ENCODE measurements around the gene OMA1. TPM values are rescaled to one million over a fixed set of nuclear protein-coding genes. Genes with fewer than 3 reads are reported as not detected.

Gene OMA1
- total RNA-seq, 1 donor from 2014 or later: 5.9 TPM

DNA sequence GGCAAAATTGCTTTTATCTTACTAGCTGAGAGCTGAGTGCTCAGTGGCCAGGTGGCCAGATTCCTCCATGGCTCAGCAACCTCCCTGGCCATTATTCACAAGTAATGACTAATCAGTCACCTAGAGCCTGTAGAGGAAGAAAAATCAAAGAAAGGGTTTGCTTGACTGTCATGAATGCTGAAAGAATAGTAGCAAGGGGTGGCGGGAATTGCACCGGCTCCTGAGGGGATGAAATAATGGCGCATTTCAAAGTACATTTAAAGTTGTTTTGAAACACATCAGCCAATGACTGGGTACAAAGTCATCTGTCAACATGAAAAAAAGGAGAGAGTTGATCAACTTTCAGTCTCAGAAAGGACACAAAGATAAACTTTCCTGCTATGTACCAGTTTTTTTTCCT lies 99.5 kb downstream of the OMA1 start:
- TF ChIP-seq, protein P1, sequence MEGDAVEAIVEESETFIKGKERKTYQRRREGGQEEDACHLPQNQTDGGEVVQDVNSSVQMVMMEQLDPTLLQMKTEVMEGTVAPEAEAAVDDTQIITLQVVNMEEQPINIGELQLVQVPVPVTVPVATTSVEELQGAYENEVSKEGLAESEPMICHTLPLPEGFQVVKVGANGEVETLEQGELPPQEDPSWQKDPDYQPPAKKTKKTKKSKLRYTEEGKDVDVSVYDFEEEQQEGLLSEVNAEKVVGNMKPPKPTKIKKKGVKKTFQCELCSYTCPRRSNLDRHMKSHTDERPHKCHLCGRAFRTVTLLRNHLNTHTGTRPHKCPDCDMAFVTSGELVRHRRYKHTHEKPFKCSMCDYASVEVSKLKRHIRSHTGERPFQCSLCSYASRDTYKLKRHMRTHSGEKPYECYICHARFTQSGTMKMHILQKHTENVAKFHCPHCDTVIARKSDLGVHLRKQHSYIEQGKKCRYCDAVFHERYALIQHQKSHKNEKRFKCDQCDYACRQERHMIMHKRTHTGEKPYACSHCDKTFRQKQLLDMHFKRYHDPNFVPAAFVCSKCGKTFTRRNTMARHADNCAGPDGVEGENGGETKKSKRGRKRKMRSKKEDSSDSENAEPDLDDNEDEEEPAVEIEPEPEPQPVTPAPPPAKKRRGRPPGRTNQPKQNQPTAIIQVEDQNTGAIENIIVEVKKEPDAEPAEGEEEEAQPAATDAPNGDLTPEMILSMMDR (IDR thresholded peaks at IDR 0.05; ENCODE audit: partially characterized antibody, unreplicated experiment): no peak
- no peaks in the 10 kb centered on the region for H3K27me3 Mint-ChIP-seq (ENCODE audit: unreplicated experiment)
- H3K9me3 Mint-ChIP-seq (ENCODE audit: unreplicated experiment): no peaks in the 10 kb centered on the region
- H3K4me3 Mint-ChIP-seq (ENCODE audit: unreplicated experiment): no peak overlapping the region
- DNase-seq: no peak
- H3K4me1 Mint-ChIP-seq (ENCODE audit: low read depth, unreplicated experiment): no peaks in the 10 kb centered on the region
- H3K27ac Mint-ChIP-seq (ENCODE audit: unreplicated experiment): no peak overlapping the region
- H3K36me3 Mint-ChIP-seq (ENCODE audit: unreplicated experiment): no peaks in the 10 kb centered on the region

DNA sequence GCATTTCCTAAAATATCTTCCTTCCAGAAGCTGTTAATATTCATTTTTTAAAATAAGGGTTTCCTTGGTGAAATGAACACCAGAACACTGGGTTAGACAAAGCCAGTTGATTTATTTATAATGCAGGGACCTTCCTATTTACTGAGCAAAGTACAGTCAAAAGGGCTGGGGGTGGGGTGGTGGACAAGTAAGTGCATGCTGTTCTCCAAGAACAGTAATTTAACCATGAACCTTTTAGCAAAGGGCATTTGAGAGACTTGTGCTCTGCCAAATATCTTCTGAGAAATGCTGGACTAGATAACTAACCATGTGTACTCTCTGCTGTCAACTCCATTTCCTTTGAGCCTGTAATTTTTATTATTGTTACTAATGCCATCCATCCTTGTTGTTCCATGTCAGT lies 100.2 kb downstream of the OMA1 start:
- Mint-ChIP-seq H3K4me3 (ENCODE audit: unreplicated experiment) (no peak overlapping the region), H3K4me1 (ENCODE audit: low read depth, unreplicated experiment) (peaks cover 4% of the 10 kb centered on the region), H3K27me3 (ENCODE audit: unreplicated experiment) (no peaks in the 10 kb centered on the region), H3K27ac (ENCODE audit: unreplicated experiment) (no peak overlapping the region), H3K9me3 (ENCODE audit: unreplicated experiment) (no peaks in the 10 kb centered on the region), H3K36me3 (ENCODE audit: unreplicated experiment) (no peaks in the 10 kb centered on the region)
- TF ChIP-seq, protein P1 (IDR thresholded peaks at IDR 0.05; ENCODE audit: partially characterized antibody, unreplicated experiment): no peak
- DNase-seq: no peak

DNA sequence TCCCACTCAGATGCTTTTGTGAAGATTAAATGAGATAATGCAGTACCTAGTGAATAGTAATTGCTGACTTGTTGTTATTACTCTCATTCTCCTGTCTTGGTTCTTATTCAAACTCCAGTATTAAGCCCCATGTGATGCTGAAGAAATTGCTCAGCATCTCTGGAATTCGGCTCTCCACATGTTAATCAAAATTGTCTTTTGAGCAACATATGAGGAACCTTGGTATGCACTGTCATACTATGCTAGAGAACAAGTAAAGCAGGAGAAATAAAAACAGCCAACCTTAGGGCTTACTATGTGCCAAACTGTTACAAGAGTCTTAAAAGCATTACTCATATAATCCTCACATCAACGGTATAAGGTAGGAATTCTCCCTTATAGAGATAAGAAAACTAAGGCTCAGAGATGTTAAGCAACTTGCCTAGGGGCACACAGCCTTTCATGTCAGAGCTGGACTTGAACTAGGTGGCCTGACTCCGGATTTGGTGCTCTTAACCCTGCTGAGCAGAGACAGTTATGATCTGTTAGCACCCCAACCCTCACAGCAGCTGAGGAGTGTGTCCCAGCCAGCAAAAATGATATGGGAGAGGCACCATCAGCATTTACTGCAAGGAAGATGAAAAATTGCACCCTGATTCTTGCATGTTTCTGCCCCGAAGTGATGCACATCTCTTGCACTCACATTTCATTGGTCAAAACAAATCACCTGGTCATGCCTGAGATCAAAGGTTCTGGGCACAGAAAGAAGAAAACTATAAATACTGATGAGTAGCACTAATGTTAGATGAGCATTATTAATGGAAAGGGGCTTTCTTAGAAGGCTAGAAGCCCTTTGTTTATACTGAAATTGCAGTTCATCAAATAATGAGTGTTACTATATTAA lies 102.3 kb downstream of the OMA1 start:
- Mint-ChIP-seq H3K4me3 (ENCODE audit: unreplicated experiment) (no peak overlapping the region), H3K4me1 (ENCODE audit: low read depth, unreplicated experiment) (peaks cover 4% of the 10 kb centered on the region), H3K9me3 (ENCODE audit: unreplicated experiment) (peaks cover 2% of the 10 kb centered on the region), H3K36me3 (ENCODE audit: unreplicated experiment) (no peaks in the 10 kb centered on the region), H3K27ac (ENCODE audit: unreplicated experiment) (no peak overlapping the region), H3K27me3 (ENCODE audit: unreplicated experiment) (no peaks in the 10 kb centered on the region)
- DNase-seq: no peak
- TF ChIP-seq, protein P1 (IDR thresholded peaks at IDR 0.05; ENCODE audit: partially characterized antibody, unreplicated experiment): no peak

DNA sequence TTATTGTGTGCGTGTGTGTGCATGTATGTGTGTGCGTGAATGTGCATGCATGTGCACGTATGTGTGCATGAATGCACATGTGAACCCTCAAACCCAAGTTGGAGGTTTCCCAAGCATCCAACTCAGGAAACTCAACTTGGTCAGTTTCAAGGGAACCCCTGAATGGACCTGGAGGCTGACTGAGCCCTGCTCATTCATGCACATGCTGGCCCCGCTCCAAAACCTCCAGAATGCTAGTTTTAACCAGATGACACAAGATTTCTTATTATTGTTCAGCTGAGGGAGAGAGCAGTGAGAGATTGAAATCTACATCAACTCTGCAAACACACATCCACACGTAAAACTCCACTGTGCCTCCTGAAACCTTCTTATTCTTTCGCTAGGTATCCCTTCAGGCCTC lies 104.4 kb downstream of the OMA1 start:
- no peak for DNase-seq
- H3K4me3 Mint-ChIP-seq (ENCODE audit: unreplicated experiment): no peak overlapping the region
- peaks cover 2% of the 10 kb centered on the region for H3K9me3 Mint-ChIP-seq (ENCODE audit: unreplicated experiment)
- TF ChIP-seq, protein P1 (IDR thresholded peaks at IDR 0.05; ENCODE audit: partially characterized antibody, unreplicated experiment): no peak
- H3K36me3 Mint-ChIP-seq (ENCODE audit: unreplicated experiment): no peaks in the 10 kb centered on the region
- H3K4me1 Mint-ChIP-seq (ENCODE audit: low read depth, unreplicated experiment): peaks cover 4% of the 10 kb centered on the region
- H3K27me3 Mint-ChIP-seq (ENCODE audit: unreplicated experiment): no peaks in the 10 kb centered on the region
- no peak overlapping the region for H3K27ac Mint-ChIP-seq (ENCODE audit: unreplicated experiment)

DNA sequence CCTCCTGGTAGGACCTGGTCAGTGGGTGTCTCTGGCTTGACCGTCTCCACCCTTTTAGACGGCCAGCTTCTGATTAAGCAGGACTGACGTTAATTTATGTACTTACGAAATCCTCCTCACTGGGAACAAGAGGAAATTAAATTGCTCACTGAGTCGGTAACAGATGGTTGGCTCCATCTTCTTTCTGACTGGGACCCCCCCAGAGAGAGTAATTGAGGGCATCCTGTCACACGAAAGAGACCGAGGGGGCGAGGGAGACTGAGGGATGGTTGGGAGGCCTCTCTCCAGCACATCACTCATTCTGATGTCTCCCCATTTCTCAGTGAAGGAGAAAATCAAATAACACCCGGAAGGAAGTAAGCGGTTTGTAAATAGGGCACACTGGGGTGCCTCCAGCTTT lies 104.8 kb downstream of the OMA1 start:
- H3K9me3 Mint-ChIP-seq (ENCODE audit: unreplicated experiment): peaks cover 2% of the 10 kb centered on the region
- H3K4me1 Mint-ChIP-seq (ENCODE audit: low read depth, unreplicated experiment): peaks cover 4% of the 10 kb centered on the region
- H3K4me3 Mint-ChIP-seq (ENCODE audit: unreplicated experiment): no peak overlapping the region
- no peak for DNase-seq
- TF ChIP-seq, protein P1 (IDR thresholded peaks at IDR 0.05; ENCODE audit: partially characterized antibody, unreplicated experiment): no peak
- H3K36me3 Mint-ChIP-seq (ENCODE audit: unreplicated experiment): no peaks in the 10 kb centered on the region
- H3K27me3 Mint-ChIP-seq (ENCODE audit: unreplicated experiment): no peaks in the 10 kb centered on the region
- H3K27ac Mint-ChIP-seq (ENCODE audit: unreplicated experiment): no peak overlapping the region
